HEK293 (cell line): ENCODE measurements around the gene NCDN.

Source experiments
- CTCF ChIP-seq: fragments of 450-650 bp; formaldehyde crosslinking; IDR thresholded peaks from 2 replicates; pipeline ENCODE4 v1.5.1; 2016; ENCODE audit warnings: missing biosample characterization, missing genetic modification characterization
- ELK4 ChIP-seq: IDR thresholded peaks from 2 replicates; pipeline ENCODE4 v1.6.1; 2011; ENCODE audit warnings: mild to moderate bottlenecking, low read depth, low read length, borderline replicate concordance
- GLIS1 ChIP-seq: fragments of 450-650 bp; formaldehyde crosslinking; IDR thresholded peaks from 2 replicates; pipeline ENCODE4 v1.5.1; 2016; ENCODE audit warnings: missing biosample characterization, missing genetic modification characterization
- HIC1 ChIP-seq: fragments of 450-650 bp; formaldehyde crosslinking; IDR thresholded peaks from 2 replicates; pipeline ENCODE4 v1.5.1; 2016; ENCODE audit warnings: missing biosample characterization, missing genetic modification characterization
- REST ChIP-seq: fragments of 450-650 bp; formaldehyde crosslinking; IDR thresholded peaks from 2 replicates; pipeline ENCODE4 v1.5.1; 2016; ENCODE audit warnings: missing biosample characterization, missing genetic modification characterization
- SALL2 ChIP-seq: fragments of 450-650 bp; formaldehyde crosslinking; IDR thresholded peaks from 2 replicates; pipeline ENCODE4 v1.5.0; 2017; ENCODE audit warnings: missing biosample characterization, mild to moderate bottlenecking, missing genetic modification characterization, borderline replicate concordance
- ZFP3 ChIP-seq: fragments of 450-650 bp; formaldehyde crosslinking; IDR thresholded peaks from 2 replicates; pipeline ENCODE4 v1.5.1; 2016; ENCODE audit warnings: low read depth, missing biosample characterization, missing genetic modification characterization
- ZNF114 ChIP-seq: fragments of 450-650 bp; formaldehyde crosslinking; IDR thresholded peaks from 2 replicates; pipeline ENCODE4 v1.5.0; 2017; ENCODE audit warnings: missing biosample characterization, missing genetic modification characterization
- ZNF274 ChIP-seq, 2 experiments: fragments of 200-500 bp in 1 of 2; fragments of 450-650 bp in 1 of 2; sonication (Bioruptor generic) in 1 of 2; formaldehyde crosslinking in 1 of 2; IDR thresholded peaks; 2 replicates each; pipeline versions ENCODE4 v1.5.1 to v1.6.1; 2014 to 2016; ENCODE audit warnings: borderline replicate concordance in 1 of 2, inconsistent platforms in 1 of 2, low read length in 1 of 2, missing biosample characterization in 1 of 2, missing genetic modification characterization in 1 of 2
- ZNF561 ChIP-seq: fragments of 450-650 bp; IDR thresholded peaks from 2 replicates; pipeline ENCODE4 v1.5.1; 2018; ENCODE audit warnings: missing biosample characterization, missing genetic modification characterization, borderline replicate concordance
- ZNF664 ChIP-seq: fragments of 450-650 bp; formaldehyde crosslinking; IDR thresholded peaks from 2 replicates; pipeline ENCODE4 v1.5.1; 2016; ENCODE audit warnings: missing biosample characterization, missing genetic modification characterization
- ZSCAN18 ChIP-seq: fragments of 450-650 bp; formaldehyde crosslinking; IDR thresholded peaks from 2 replicates; pipeline ENCODE4 v1.5.1; 2016; ENCODE audit warnings: missing biosample characterization, missing genetic modification characterization

- TF ChIP-seq REST (no peak), CTCF (tag by site-specific recombination) (no peak), ZFP3 (tag by site-specific recombination) (no peak), ZNF561 (no peak), ZNF274 (IDR thresholded peaks at IDR 0.05; ENCODE audit: low read length) (no peak), ZNF274 (tag by site-specific recombination; IDR thresholded peaks at IDR 0.05; ENCODE audit: borderline replicate concordance) (no peak), ZNF664 (tag by site-specific recombination) (no peak), ZSCAN18 (tag by site-specific recombination) (no peak), SALL2 (tag by site-specific recombination) (no peak), ZNF114 (tag by site-specific recombination) (no peak), ELK4 (no peak), GLIS1 (tag by site-specific recombination) (no peak), HIC1 (tag by site-specific recombination) (no peak)
Measured at GRCh38 chr1:35594005-35594760, 36.6 kb downstream of the NCDN start.
